ENCODE data around the gene PCDHB4. TPM values are rescaled to one million over a fixed set of nuclear protein-coding genes. Genes with fewer than 3 reads are reported as not detected.
A peak's percentile ranks its signal among the peaks of the same experiment; 100 is the strongest.
"Not testable (repeated sequence)": the region's sequence is repeated elsewhere in the genome, so short reads cannot be mapped to it uniquely, and the experiment has no call there.

PCDHB4 gene
- total RNA-seq, 1 donor: 1.1 TPM

DNA sequence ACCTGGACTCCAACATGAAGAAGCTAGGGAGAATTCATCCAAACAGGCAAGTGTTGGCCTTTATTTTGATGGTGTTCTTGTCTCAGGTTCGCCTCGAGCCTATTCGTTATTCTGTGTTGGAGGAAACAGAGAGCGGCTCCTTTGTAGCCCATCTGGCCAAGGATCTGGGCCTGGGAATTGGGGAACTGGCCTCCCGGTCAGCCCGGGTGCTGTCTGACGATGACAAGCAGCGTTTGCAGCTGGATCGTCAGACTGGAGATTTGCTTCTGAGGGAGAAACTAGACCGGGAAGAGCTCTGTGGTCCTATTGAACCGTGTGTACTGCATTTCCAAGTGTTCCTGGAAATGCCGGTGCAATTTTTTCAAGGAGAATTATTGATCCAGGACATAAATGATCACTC is 367 bp downstream of the PCDHB4 start:
- Histone ChIP-seq H3K4me1 (ENCODE audit: insufficient read depth, low read length) (no peaks in the 10 kb centered on the region), H3K9me3 (ENCODE audit: low read depth, low read length) (no peaks in the 10 kb centered on the region), H3K27me3 (ENCODE audit: insufficient read depth, low read length) (no peaks in the 10 kb centered on the region), H3K4me2 (ENCODE audit: insufficient read depth, low read length) (no peak overlapping the region), H3K36me3 (ENCODE audit: insufficient read depth, low read length) (no peaks in the 10 kb centered on the region), H2AFZ (ENCODE audit: low read length) (peak overlapping the region; percentile 35), H3K27ac (ENCODE audit: low read depth, low read length) (no peak overlapping the region), H3K4me3 (ENCODE audit: insufficient read depth, low read length) (peak overlapping the region; percentile 20), H3K79me2 (ENCODE audit: insufficient read depth, low read length) (no peaks in the 10 kb centered on the region), H4K20me1 (ENCODE audit: insufficient read depth, low read length) (no peaks in the 10 kb centered on the region)
- DNase-seq (ENCODE audit: insufficient read length, low spot score, missing footprints): no peak
- TF ChIP-seq, protein P1, sequence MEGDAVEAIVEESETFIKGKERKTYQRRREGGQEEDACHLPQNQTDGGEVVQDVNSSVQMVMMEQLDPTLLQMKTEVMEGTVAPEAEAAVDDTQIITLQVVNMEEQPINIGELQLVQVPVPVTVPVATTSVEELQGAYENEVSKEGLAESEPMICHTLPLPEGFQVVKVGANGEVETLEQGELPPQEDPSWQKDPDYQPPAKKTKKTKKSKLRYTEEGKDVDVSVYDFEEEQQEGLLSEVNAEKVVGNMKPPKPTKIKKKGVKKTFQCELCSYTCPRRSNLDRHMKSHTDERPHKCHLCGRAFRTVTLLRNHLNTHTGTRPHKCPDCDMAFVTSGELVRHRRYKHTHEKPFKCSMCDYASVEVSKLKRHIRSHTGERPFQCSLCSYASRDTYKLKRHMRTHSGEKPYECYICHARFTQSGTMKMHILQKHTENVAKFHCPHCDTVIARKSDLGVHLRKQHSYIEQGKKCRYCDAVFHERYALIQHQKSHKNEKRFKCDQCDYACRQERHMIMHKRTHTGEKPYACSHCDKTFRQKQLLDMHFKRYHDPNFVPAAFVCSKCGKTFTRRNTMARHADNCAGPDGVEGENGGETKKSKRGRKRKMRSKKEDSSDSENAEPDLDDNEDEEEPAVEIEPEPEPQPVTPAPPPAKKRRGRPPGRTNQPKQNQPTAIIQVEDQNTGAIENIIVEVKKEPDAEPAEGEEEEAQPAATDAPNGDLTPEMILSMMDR (IDR thresholded peaks at IDR 0.05; ENCODE audit: extremely low read depth, low read depth, low read length): no peak

DNA sequence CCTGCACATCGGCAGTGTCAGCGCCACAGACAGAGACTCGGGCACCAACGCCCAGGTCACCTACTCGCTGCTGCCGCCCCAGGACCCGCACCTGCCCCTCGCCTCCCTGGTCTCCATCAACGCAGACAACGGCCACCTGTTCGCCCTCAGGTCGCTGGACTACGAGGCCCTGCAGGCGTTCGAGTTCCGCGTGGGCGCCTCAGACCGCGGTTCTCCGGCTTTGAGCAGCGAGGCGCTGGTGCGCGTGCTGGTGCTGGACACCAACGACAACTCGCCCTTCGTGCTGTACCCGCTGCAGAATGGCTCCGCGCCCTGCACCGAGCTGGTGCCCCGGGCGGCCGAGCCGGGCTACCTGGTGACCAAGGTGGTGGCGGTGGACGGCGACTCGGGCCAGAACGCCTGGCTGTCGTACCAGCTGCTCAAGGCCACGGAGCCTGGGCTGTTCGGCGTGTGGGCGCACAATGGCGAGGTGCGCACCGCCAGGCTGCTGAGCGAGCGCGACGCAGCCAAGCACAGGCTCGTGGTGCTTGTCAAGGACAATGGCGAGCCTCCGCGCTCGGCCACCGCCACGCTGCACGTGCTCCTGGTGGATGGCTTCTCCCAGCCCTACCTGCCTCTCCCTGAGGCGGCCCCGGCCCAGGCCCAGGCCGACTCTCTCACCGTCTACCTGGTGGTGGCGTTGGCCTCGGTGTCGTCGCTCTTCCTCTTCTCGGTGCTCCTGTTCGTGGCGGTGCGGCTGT is 1.9 kb downstream of the PCDHB4 start:
- H3K4me1 ChIP-seq (ENCODE audit: insufficient read depth, low read length); H3K4me3 ChIP-seq (ENCODE audit: insufficient read depth, low read length); H4K20me1 ChIP-seq (ENCODE audit: insufficient read depth, low read length); H3K27me3 ChIP-seq (ENCODE audit: insufficient read depth, low read length); H3K4me2 ChIP-seq (ENCODE audit: insufficient read depth, low read length); H3K36me3 ChIP-seq (ENCODE audit: insufficient read depth, low read length); H2AFZ ChIP-seq (ENCODE audit: low read length); H3K79me2 ChIP-seq (ENCODE audit: insufficient read depth, low read length); DNase-seq (ENCODE audit: insufficient read length, low spot score, missing footprints); H3K9me3 ChIP-seq (ENCODE audit: low read depth, low read length); H3K27ac ChIP-seq (ENCODE audit: low read depth, low read length): not testable (repeated sequence)

DNA sequence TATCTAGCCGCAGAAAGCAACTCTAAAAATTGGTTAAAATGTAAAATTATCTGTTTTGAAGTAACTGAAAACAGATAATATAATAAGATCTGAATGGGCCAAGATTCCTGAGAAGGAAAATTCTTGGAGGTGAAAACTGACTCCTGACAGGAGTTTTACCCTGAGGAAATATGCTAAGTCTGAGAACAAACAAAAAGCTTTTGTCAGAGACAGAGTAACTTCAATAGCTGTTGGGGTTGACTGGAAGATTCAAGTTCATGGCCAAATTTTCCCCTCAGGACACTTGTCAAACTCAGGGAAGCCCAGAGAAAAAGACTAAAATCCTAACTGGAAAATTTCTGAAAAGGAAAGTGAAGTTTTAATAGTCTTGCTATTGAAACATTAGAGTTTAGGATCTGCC is 5.7 kb downstream of the PCDHB4 start:
- Histone ChIP-seq H2AFZ (ENCODE audit: low read length) (no peak overlapping the region), H3K9me3 (ENCODE audit: low read depth, low read length) (no peaks in the 10 kb centered on the region), H4K20me1 (ENCODE audit: insufficient read depth, low read length) (no peaks in the 10 kb centered on the region), H3K36me3 (ENCODE audit: insufficient read depth, low read length) (no peaks in the 10 kb centered on the region), H3K4me1 (ENCODE audit: insufficient read depth, low read length) (no peaks in the 10 kb centered on the region), H3K27ac (ENCODE audit: low read depth, low read length) (no peak overlapping the region), H3K27me3 (ENCODE audit: insufficient read depth, low read length) (no peaks in the 10 kb centered on the region), H3K4me2 (ENCODE audit: insufficient read depth, low read length) (no peak overlapping the region), H3K79me2 (ENCODE audit: insufficient read depth, low read length) (no peaks in the 10 kb centered on the region), H3K4me3 (ENCODE audit: insufficient read depth, low read length) (no peak overlapping the region)
- no peak for DNase-seq (ENCODE audit: insufficient read length, low spot score, missing footprints)
- TF ChIP-seq, protein P1 (IDR thresholded peaks at IDR 0.05; ENCODE audit: extremely low read depth, low read depth, low read length): no peak

DNA sequence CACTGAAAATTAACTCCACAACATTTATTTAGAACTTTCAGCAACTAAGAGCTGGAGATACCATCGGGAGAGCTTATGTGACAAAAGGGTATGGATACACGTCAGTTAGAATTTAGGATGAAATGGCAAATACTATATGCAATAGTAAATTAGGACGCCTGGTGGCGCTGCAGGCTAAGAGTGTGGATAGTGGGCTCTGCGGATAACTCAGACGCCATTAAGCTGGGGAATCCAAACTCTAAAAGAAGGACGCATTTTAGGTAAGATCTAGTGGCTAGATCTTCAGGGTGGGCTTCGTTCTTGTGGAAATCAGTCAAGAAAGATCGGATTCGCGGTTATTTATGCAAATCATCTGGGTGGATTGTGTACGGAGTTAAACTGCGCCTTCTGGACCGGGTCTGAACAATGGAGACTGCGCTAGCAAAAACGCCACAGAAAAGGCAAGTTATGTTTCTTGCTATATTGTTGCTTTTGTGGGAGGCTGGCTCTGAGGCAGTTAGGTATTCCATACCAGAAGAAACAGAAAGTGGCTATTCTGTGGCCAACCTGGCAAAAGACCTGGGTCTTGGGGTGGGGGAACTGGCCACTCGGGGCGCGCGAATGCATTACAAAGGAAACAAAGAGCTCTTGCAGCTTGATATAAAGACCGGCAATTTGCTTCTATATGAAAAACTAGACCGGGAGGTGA is 13.6 kb downstream of the PCDHB4 start, which contains the start of gene PCDHB5:
Gene PCDHB5, plus strand, starts transcription at position 177 of the 688 bp plus-strand sequence. Its CDS starts 229 bp downstream, at position 406.
- Histone ChIP-seq H3K4me2 (ENCODE audit: insufficient read depth, low read length) (peak within 1 kb of the TSS; percentile 66), H4K20me1 (ENCODE audit: insufficient read depth, low read length) (no peaks in the 10 kb centered on the region), H3K4me3 (ENCODE audit: insufficient read depth, low read length) (peak within 1 kb of the TSS; percentile 67), H3K27ac (ENCODE audit: low read depth, low read length) (no peak within 1 kb of the TSS), H3K9me3 (ENCODE audit: low read depth, low read length) (no peaks in the 10 kb centered on the region), H3K4me1 (ENCODE audit: insufficient read depth, low read length) (no peaks in the 10 kb centered on the region), H3K27me3 (ENCODE audit: insufficient read depth, low read length) (no peaks in the 10 kb centered on the region), H2AFZ (ENCODE audit: low read length) (peak within 1 kb of the TSS; percentile 74), H3K79me2 (ENCODE audit: insufficient read depth, low read length) (no peaks in the 10 kb centered on the region), H3K36me3 (ENCODE audit: insufficient read depth, low read length) (no peaks in the 10 kb centered on the region)
- no peak for DNase-seq (ENCODE audit: insufficient read length, low spot score, missing footprints)
- TF ChIP-seq, protein P1 (IDR thresholded peaks at IDR 0.05; ENCODE audit: extremely low read depth, low read depth, low read length): peak; percentile 45

Data from osteoblast (primary cell).